ENCODE measurements around the gene CARS1. TPM values are rescaled to one million over a fixed set of nuclear protein-coding genes. Genes with fewer than 3 reads are reported as not detected.

The CARS1 gene
- total RNA-seq, 1 donor from 2014 or later, result 26.0 TPM

DNA sequence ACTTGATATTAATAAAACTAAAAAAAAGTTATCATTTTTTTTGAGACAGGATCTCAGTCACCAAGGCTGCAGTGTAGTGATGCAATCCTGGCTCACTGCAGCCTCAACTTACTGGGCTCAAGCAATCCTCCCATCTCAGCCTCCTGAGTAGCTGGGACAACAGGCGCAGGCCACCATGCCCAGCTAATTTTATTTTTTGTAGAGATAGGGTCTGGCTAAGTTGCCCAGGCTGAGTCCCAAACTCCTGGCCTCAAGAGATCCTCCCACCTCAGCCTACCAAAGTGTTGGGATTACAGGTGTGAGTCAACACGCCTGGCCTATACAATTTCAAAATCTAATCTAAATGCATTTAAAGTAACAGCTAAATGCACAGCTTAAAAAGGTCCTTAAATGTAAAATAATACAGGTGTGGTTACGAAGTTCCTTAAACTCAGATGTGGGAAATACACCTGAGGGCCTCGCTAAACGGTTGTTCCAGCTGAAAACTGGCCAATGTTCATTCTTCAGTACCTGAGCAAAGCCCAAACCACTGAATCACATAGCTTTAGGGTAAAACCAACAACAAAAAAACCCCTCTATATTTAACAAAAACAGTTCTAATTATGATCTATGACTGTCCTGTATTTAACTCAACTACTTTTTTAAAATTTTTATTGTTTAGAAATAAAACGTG is 76.9 kb downstream of the CARS1 start:
- H3K27ac ChIP-seq, result no peak overlapping the region
- peaks cover 0 to 34% of the 10 kb centered on the region in 2 donors for H3K36me3 ChIP-seq
- TF ChIP-seq POLR2AphosphoS5 (IDR thresholded peaks at IDR 0.05; ENCODE audit: insufficient read depth in 1 of 2, low read depth in 1 of 2), result no peak
- TF ChIP-seq, protein P1, sequence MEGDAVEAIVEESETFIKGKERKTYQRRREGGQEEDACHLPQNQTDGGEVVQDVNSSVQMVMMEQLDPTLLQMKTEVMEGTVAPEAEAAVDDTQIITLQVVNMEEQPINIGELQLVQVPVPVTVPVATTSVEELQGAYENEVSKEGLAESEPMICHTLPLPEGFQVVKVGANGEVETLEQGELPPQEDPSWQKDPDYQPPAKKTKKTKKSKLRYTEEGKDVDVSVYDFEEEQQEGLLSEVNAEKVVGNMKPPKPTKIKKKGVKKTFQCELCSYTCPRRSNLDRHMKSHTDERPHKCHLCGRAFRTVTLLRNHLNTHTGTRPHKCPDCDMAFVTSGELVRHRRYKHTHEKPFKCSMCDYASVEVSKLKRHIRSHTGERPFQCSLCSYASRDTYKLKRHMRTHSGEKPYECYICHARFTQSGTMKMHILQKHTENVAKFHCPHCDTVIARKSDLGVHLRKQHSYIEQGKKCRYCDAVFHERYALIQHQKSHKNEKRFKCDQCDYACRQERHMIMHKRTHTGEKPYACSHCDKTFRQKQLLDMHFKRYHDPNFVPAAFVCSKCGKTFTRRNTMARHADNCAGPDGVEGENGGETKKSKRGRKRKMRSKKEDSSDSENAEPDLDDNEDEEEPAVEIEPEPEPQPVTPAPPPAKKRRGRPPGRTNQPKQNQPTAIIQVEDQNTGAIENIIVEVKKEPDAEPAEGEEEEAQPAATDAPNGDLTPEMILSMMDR (IDR thresholded peaks at IDR 0.05), result no peak
- no peaks in the 10 kb centered on the region for H3K27me3 ChIP-seq
- DNase-seq (ENCODE audit: extremely low spot score in 2 of 2), result no peak
- no peaks in the 10 kb centered on the region for H3K9me3 ChIP-seq
- intact Hi-C loops (cut with DNase I), result no loop called here
- no peak overlapping the region for H3K4me3 ChIP-seq
- peaks cover 35% of the 10 kb centered on the region for H3K4me1 ChIP-seq

DNA sequence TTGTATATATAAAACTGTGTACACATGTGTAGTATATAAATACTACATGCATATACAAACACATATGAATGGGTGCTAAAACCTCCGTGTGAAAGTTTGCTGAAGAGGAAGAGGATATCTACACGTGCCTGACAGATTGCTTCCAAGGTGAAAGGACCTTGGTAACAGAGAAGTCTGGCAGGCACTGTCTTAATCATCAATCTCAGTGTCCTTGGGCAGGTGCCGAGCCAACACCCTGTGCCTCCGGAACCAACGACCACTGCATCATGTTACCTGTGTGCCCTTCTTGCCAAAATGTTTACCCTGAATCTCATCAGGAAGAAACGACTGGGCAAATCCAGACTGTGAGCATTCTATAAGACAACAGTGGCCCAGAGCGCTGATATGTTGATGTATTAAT is 80.1 kb downstream of the CARS1 start:
- Histone ChIP-seq H3K4me3 (no peak overlapping the region), H3K9me3 (no peaks in the 10 kb centered on the region), H3K4me1 (peaks cover 15% of the 10 kb centered on the region), H3K27ac (no peak overlapping the region), H3K36me3 (peaks cover 4 to 60% of the 10 kb centered on the region in 2 donors), H3K27me3 (no peaks in the 10 kb centered on the region)
- TF ChIP-seq POLR2AphosphoS5 (IDR thresholded peaks at IDR 0.05; ENCODE audit: insufficient read depth in 1 of 2, low read depth in 1 of 2) (no peak), POLR2A (IDR thresholded peaks at IDR 0.05) (no peak)
- TF ChIP-seq, protein P1 (IDR thresholded peaks at IDR 0.05), result no peak
- no peak for DNase-seq (ENCODE audit: extremely low spot score in 2 of 2)
- intact Hi-C loops (cut with DNase I), result no loop called here

DNA sequence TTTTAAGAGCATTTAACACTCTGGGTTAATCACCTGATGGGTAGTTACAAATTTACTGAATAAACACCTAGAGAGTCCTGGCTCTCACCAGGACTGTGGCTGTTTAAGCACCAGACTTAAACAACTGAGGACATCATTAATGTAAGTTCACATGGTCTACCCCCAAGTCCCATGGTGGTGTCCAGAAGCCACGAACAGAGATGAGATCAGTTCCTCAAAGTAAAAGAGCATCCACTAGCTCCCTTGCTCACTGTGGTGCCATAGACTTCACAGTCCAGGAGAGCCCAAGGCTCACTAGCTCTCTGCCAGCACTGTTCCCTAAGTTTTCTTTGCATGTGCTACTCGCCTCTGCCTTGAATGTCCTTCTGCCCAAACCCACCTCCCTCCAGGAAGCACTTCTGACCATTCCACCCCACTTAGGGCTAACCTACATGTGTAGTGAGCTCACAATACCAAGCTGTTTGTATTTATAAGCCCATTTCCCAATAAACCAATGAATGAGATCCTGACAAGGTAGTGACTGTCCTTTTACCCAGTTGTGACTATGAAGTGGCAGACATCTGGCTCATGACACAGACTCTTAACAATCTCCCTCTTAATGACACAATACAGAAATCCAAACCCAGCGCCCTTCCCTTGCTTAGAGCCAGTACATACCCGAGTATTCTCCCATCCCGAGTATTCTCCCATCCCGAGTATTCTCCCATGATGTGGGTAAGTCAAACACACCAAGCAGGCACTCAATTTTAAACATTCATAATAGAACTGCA is 80.7 kb downstream of the CARS1 start:
- Histone ChIP-seq H3K27me3 (no peaks in the 10 kb centered on the region), H3K36me3 (peaks cover 4 to 67% of the 10 kb centered on the region in 2 donors), H3K27ac (no peak overlapping the region), H3K4me1 (peaks cover 9% of the 10 kb centered on the region), H3K9me3 (no peaks in the 10 kb centered on the region), H3K4me3 (no peak overlapping the region)
- intact Hi-C loops (cut with DNase I), result no loop called here
- TF ChIP-seq, protein P1 (IDR thresholded peaks at IDR 0.05), result no peak
- TF ChIP-seq POLR2A (IDR thresholded peaks at IDR 0.05) (no peak), POLR2AphosphoS5 (IDR thresholded peaks at IDR 0.05; ENCODE audit: insufficient read depth in 1 of 2, low read depth in 1 of 2) (no peak)
- no peak for DNase-seq (ENCODE audit: extremely low spot score in 2 of 2)

DNA sequence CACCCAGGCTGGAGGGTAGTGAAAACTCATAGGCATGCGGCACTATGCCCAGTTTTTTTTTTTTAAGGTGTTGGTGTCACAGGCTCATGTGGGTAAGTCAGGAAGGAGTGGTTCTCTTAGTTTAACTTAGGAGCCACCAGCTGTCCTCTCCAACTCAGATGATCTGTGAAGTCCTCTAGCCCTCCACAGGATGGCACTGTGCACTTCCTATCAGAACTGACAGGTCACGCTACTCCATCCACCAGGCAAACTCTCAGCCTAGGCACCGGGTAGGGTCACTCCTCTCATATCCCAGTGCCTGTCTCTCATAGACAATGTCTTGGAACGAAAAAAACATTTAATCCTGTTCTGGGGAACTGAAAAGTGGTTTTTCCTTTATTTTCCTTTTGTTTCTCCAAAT is 81.6 kb downstream of the CARS1 start:
- Histone ChIP-seq H3K4me1 (peaks cover 9% of the 10 kb centered on the region), H3K9me3 (no peaks in the 10 kb centered on the region), H3K36me3 (peaks cover 4 to 76% of the 10 kb centered on the region in 2 donors), H3K4me3 (no peak overlapping the region), H3K27ac (no peak overlapping the region), H3K27me3 (no peaks in the 10 kb centered on the region)
- TF ChIP-seq, protein P1 (IDR thresholded peaks at IDR 0.05), result peak in 1 of 3 experiments; percentile 14
- TF ChIP-seq POLR2A (IDR thresholded peaks at IDR 0.05), result no peak
- no peak for DNase-seq (ENCODE audit: extremely low spot score in 2 of 2)
- intact Hi-C loops (cut with DNase I), result no loop called here

DNA sequence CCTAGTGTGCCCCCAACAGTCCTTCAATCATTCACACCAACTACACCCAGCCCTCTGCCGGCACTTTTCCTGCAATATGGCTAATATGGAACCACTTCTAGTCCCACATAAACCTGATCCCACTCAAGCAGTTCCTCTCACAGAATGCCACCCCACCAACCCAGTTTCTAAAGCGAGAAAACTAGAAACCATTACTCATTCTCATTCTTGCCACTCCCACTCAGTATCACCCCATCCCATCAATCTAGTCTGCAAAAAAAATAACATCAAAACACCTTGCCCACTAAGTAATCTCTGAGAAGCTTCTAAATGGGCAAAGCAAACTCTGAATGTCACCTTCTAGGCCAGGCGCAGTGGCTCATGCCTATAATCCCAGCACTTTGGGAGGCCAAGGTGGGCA is 83.0 kb downstream of the CARS1 start:
- no peaks in the 10 kb centered on the region for H3K4me1 ChIP-seq
- intact Hi-C loops (cut with DNase I), result no loop called here
- peaks cover 4 to 87% of the 10 kb centered on the region in 2 donors for H3K36me3 ChIP-seq
- H3K4me3 ChIP-seq, result no peak overlapping the region
- no peak overlapping the region for H3K27ac ChIP-seq
- no peaks in the 10 kb centered on the region for H3K27me3 ChIP-seq
- H3K9me3 ChIP-seq, result no peaks in the 10 kb centered on the region
- TF ChIP-seq, protein P1 (IDR thresholded peaks at IDR 0.05), result no peak
- TF ChIP-seq POLR2AphosphoS5 (IDR thresholded peaks at IDR 0.05; ENCODE audit: insufficient read depth in 1 of 2, low read depth in 1 of 2) (no peak), POLR2A (IDR thresholded peaks at IDR 0.05) (no peak)
- DNase-seq (ENCODE audit: extremely low spot score in 2 of 2), result no peak

All from vagina (tissue), 2 donors.